Hematopoietic multipotent progenitor cell treated with erythropoietin and hydrocortisone succinate and interleukin-3 and kit ligand, for 17 days (in vitro differentiated cells): ENCODE measurements around the gene STK38L.

Experiments
- DNase-seq: peaks from one replicate; pipeline ENCODE4 v3.0.0-alpha.2; 2015; ENCODE audit warnings: low spot score

Gene STK38L

DNA sequence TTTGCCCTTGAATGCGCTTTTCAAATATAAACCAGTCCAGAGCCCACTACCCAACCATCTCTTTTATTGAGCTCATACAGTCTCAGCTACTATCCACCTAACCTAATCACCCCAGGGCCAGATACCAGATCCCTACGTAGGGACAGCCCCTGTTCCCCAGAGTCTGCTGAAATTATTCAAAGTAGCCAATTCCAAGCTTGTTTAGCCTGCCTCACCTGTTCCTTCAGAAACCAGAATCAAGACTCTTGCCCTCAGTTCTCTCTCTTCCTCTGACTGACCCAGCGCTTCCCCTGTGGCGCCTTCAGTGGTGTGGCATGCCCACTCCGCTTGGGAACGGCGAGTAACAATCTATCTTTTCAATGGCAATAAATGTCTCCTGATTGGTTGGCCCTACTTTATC lies 107.4 kb downstream of the STK38L start:
- DNase-seq = no peak

DNA sequence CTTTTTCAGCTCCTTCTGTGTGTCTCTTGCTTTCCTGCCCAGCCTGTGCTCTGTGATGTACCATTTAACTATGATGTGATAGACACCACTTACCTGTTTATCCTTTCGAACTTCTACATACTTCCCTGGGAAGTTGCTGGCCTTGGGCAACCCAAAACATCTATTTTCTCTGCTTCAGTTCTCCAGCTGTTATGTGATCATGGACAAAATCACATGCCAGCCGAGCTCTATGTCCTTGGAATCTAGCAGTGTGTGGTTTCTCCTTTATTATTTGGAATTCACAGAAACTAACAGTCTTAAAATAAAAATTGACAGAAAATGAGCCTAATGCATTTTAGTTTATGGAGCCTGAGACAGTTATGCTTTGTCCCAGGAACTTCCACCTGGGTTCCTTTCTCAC lies 111.4 kb downstream of the STK38L start:
- no peak for DNase-seq

DNA sequence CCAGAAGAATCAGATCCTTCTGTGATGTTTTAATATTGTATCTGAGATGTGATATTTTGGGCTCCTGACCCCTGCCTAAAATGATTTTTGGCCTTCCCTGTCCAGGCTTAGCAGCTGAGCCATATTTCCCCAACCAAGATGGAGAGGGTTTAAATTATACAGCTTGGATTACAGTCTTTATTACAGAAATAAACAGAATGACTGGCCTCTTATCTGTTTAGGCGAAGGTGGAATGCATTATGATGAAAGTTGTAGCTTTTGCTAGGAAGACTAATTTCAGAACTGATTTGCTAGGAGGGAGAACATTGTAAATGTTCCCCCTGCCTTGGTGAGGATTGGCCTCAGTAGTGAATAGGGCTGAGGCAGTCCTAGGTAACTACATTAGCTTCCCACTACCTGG lies 111.9 kb downstream of the STK38L start:
- DNase-seq = no peak

DNA sequence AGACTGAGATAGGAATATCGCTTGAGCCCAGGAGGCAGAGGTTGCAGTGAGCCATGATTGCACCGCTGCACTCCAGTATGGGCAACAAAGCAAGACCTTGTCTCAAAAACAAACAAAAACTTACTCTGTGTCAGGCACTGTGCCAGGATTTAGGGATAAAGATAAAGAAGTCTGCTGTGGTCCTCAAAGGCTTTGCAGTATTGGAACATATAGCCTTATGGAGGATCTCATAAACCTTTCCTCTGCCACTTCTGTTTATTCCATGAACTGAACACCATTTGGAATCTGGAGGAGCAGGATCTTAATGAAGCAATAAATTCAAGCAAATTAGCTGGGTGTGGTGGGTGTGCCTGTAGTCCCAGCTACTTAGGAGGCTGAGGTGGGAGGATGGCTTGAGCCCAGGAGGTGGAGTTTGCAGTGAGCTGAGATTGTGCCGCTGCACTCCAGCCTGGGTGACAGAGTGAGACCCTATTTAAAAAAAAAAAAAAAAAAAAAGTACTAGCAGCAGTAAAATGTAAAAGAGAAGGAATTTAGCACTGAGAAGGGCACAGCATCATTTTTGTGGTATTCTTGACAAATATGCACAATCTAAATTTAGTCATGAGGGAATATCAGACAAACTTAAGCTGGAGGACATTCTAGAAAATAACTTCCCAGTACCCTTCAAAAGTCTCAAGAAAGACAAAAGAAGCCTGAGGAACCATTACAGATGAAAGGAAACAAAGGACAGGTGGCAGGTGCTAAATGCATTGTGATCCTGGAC lies 115.7 kb downstream of the STK38L start:
- no peak for DNase-seq

DNA sequence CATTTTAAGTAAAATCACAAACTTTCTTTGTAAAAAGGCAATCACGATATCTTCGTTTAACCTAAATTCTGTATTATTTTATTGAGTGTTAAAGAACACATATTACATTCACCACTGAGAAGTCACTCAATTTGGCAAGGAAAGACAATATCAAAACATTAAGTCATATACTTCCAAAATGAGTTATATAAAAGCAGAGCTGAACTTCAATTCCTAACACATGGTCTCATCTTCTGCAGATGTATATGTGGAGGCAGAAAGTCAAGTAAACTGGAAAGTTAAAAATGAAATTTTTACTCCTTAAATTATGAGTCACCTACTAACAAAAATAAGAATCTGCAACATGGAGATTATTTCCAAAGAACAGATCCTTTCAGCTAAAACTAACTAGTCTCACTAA lies 117.3 kb downstream of the STK38L start:
- DNase-seq = no peak

DNA sequence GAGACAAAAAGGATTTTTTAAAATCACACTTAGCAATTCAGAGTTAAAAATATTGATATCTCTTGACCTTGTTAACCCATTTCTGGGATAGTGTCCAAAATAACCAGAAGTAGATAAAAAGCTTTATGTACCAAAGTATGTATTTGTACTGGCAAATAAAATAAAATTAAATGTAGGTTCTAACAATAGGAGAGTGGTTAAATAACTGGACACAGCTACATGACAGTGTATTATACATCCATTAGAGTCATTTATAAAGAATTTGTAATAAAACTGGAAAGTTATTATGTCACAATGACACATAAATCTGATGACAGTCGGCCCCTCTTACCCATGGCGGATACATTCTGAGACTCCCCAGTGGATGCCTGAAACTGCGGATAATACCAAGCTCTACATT lies 122.5 kb downstream of the STK38L start:
- no peak for DNase-seq

DNA sequence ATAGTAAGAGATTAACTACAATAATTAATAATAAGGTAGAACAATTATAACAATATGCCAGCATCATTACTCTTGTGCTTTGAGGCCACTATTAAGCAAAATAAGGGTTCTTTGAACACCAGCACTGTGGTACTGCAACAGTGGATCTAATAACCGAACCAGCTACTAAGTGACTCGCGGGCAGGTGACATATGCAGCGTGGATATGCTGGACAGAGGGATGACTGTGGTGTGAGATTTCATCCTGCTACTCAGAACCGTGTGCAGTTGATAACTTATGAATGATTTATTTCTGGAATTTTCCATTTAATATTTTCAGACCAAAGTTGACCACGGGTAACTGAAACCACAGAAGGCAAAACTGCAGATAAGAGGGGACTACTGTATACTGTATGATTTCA lies 123.0 kb downstream of the STK38L start:
- DNase-seq = no peak
